Hippocampal formation (tissue), 2 donors: Measurements from ENCODE around the gene SLC22A8.
"Not testable (repeated sequence)": the region's sequence is repeated elsewhere in the genome, so short reads cannot be mapped to it uniquely, and the experiment has no call there.

ENCODE experiments used
- DNase-seq, 2 donors: peaks; one replicate each; lab custom pipeline; 2025; lab: John Stamatoyannopoulos, UW

SLC22A8 gene

DNA sequence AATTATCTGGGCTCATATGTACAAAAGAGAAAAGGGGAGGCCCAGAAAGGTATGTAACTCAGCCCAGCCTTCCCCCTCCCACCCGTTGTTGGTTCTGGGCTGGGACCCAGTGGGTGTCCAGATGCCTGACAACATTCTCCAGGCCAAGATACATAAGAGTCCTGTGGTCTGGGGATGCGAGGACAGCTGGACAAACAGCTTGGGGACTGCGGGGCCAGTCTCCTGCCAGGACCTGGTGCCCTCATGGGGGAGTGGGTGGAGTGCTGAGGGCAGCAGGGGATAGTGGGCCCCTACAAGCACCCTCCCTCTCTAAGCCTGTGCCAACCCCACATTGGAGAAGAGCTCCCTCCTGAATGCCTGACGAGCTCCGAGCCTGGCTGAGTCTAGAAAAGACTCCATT lies 27.4 kb downstream of the SLC22A8 start:
- DNase-seq = no peak

DNA sequence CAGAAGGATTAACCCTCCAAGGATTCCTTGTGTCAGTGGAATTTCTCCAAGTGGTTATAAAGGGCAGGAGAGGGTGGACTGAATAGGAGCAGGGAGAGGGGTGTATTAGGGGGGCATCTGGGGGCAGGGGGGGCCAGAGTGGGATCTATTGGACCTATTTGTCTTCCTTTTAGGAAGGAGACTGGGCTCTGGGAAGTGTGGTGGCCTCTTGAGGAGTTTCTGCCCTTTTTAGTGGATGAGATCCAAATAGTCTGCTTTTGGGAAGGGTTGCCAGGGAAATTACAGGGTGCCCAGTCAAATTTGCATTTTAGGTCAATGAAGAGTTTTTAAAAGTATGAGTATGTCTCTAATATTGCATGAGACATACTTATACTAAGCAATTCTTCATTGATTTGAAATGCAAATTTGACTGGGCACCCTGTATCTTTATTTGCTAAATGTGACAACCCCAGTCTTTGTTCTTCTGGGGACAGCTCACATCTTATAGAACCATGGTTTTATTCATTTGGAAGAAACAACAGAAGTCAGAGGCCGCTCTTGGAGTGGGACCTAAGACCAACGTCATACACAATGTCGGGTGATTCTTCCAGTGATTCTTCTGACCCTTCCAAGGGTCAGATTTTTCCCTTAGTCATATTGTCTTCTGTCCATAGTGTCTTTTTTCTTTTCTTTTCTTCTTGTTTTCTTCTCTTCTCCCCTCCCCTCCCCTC lies 30.4 kb downstream of the SLC22A8 start:
- no peak for DNase-seq

DNA sequence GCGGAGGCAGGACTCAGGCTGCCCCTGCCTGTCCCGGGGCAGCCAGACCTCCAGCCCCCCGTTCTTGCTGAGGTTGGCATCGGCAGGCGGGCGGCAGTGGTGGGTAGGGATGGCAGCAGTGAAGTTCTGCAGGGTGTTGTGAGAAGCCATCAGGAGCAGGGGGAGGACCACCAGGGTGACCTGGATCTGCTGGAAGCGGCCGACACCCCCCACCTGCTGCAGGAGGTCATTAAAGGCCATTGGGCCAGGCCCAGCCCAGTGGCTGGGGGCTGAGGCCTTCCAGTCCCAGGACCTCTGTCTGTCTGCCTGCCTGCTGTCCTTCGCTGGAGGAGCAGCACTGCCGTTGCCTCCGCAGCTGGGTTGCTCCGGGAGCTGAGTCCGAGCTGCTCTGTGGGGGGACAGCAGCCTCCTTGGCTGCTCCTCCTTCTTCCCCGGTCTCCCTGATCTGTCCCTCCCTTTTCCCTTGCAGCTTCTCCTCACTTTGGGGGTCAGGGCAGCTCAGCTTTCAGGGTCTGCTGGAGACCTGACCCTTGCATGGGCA lies 31.1 kb downstream of the SLC22A8 start, which contains the start of gene SLC22A6:
TSS of gene SLC22A6 (minus strand) at position 517 of the 541 bp plus-strand sequence. CDS start at position 240, 277 bp downstream.
- no peak for DNase-seq

DNA sequence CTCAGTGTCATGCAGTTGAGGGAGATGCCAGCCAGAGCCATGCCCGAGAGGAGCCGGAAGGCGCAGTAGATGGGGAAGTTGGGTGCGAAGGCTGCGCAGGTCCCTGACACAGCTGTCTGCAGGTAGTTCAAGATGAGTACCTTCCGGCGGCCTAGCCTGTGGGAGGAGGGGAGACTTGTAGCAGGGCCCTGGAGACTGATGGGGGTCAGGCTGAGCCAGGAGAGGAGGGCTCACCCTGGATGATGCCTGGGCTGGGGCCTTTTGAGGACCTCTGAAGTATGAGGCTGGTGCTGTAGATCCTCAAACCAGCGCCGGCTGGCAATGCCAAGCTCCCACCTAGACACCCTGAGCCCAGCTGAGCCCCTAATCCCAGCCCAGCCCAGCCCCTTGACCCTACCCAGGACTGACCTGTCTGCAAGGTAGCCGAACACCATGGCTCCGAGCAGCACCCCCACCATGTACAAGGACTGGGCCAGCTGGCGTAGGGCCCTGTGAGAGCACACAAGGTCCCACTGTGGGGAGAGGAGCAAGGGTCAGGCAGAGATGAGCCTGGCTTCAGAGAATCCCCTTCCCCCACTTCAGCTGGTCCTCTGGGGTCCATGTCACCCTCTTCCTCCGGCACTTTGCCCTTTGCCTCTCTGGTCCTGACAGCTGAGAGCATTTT lies 32.0 kb downstream of the SLC22A8 start:
- no peak for DNase-seq

DNA sequence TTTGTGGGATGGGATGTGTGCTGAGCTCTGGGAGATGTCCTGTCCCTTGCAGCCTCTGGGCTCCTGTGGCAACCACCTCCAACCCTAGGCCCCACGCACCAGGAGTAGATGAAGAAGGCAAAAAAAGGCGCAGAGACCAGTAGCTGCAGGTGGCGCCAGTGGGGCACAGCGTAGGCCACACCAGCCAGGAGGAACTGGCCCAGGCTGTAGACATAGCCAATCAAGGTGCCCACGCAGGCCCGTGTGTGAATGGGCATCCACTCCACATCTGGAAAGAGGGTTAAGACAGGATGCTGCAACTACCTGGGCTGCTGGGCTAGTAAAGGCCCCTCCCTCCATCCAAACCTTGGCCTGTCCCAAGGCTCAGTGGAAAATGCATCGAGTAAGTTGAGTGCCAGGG lies 33.9 kb downstream of the SLC22A8 start:
- DNase-seq = no peak

DNA sequence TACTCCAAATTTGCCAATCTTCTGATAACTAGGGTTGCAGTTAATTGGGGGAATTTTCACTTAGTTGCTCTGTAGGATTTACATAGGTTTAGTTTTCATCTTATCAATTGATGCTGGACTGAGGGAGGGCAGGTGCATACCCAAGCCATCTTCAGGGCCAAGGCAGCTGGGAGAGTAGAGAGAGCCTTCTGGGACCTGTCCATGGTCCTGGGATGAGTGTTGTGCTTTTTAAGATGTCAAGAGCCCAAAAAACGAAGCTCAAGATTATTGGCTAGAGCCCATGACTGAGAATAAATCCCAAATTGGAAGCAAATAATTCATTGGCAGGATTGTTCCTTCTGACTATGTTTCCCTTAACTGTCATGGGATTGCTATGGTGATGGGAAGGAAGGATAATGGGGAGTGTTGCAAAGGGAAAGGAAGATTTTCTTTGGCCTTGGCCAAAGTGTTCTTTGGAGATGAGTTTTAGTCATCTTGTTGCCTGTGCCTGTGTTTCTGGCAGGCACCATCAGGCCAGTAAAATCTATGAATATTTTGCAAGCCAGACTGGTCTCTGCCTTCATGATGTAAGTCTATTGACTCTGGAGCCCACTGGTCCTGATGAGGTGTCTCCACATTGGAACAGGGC lies 35.4 kb downstream of the SLC22A8 start:
- DNase-seq = no peak

DNA sequence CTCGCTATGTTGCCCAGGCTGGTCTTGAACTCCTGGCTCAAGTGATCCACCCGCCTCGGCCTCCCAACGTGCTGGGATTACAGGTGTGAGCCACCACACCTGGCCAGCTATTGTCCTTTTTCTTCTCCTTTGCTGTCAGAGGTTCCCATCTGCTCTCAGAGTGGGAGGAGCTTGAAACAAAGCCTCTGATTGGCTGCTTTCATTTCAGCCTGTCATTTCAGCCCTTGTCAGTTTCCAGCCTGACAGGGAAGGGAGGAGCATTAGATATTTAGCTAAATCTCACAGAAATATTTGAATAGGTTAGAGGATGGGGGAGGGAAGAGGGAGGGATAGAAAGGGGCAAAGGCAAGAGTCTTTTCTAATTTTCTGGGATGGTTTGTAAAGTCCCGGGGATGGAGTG lies 39.5 kb downstream of the SLC22A8 start:
- DNase-seq = no peak

DNA sequence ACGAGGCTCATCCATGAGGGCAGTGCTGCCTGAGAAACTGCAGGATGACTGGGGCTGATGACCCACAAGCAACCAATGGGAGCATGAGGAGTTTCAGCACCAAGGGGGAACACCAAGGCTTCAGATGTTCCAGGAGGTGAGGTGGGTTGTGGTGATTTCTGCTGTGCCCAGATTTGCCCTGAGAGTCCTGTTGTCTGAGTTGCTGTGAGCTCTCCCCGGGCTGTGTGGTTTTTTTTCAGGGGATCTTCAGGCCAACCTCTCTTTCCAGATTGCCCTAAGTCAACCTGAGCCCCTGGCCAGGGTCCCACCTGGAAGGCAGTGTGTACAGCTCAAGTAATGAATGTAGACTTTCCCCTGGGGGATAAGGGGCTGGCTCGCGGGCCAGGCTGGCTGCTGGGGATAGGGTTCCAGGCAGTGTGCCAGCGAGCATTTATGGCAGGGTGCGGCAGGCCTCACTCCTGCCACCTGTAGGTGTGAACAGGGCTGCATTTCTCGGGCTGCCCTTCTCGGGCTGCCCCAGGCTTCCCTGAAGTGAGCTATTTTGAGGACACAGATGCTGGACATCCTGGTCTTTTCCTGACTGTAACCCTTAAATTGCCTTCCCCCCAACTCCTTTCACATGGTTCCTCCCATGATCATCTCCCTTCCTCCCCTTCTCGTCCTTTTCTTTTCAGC lies 40.7 kb downstream of the SLC22A8 start:
- no peak for DNase-seq

DNA sequence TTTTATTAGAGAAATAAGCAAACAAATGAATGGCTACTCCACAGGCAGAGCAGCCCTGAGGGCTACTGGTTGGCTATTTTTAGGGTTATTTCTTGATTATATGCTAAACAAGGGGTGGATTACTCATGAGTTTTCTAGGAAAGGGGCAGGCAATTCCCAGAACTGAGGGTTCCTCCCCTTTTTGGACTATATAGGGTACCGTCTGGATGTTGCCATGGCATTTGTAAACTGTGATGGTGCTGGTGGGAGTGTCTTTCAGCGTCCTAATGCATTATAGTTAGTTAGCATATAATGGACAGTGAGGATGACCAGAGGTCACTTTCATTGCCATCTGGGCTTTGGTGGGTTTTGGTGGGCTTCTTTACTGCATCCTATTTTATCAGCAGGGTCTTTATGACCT lies 50.1 kb downstream of the SLC22A8 start:
- no peak for DNase-seq

DNA sequence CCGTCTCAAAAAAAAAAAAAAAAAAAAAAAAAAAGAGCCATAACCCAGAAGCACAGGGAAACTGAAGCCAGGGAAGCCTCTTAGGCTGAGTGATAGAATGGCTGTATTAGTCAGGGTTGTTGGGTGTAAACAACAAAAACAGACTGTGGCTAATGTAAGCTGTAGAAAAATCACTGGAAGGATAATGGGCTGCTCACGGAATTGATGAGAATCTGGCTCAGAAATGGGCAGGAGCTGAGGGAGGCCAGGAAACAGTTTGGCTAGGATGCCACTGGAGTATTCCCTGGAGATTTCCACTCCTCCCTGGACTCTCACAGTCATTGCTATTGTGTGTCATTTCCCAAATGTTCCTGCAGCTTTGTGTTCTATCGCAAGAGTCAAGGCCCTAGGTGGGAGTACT lies 53.2 kb downstream of the SLC22A8 start:
- DNase-seq = no peak

DNA sequence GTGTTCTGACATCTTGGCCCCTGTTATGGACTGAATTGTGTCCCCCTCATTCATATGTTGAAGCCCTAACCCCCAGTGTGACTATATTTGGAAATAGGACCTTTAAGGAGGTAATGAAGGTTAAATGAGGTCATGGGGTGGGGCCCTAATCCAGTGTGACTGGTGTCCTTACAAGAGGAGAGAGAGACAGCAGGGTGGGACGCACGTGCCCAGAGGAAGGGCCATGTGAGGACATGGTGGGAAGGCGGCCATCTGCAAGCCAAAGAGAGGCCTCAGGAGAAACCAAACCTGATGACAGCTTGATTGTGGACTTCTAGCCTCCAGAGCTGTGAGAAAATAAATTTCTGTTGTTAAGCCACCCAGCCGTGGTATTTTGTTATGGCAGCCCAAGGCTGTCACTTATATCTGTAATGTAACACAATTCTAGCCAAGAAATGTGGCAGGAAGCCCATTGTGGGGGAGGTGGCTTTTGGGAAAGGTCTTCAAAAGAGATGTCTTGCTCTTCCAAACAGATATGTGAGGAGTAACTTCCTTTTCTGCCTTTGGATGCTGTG lies 54.5 kb downstream of the SLC22A8 start:
- DNase-seq = no peak

DNA sequence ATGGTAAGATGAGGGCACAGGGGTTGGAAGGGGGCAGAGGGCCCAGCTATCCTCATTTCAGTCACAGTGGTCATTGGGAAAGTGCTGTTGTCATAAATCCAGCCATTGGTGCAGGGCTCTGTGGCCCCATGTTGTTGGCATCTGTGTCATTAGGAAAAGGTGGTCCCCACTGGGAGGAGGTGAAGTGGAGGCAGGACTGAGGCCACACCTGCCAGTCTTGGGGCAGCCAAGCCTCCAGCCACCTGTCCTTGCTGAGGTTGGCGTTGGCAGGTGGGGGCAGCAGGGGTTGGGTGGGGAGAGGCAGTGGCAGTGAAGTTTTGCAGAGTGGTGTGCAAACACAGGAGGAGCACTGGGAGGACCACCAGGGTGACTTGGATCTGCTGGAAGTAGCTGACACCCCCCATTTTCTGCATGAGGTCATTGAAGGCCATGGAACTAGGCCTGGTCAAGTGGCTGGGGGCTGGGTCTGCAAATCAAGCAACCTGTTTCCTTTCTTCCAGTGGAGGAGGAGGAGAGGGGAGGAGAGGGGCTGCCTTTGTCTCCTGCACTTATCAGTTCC lies 56.1 kb downstream of the SLC22A8 start:
- no peak for DNase-seq

DNA sequence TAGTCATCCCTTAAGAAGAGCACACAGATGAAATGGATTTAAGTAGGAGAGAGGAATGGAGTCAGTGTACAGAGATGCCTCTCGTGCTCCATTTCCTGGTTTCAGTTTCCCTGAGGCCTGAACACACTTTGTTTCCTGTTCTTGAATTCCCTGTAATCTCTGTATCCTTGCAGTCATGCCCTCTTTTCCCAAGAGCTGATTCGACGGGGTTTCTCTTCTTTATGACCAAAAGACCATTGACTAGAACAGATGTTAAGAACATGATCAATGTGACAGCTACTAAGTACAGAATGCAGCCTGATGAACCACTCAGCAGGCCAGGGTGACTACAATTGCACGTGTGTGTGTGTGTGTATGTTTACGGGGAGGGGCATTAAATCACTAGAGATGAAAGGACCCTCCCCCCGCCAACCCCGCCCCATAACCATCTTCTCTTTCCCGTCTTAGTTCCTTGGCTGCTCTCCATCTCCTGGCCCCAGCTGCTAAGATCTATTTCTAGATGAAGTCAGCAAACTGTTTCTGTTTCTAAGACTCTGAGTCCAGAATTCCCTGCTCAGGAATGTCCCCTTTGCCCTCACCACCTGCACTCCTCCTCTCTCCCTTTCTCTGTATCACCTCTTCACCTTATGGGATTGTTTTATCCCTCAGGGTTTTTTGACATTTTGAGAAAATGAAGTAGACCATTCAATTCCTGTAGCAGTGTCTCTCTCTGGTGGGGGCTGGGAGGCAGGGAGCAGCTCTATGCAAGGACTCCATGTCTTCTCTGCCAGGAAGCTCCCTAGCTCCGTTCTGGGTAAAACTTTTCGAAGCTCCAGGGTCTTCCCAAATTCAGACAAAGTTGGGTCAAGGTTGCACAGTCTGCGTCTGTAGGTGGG lies 56.9 kb downstream of the SLC22A8 start:
- no peak for DNase-seq

DNA sequence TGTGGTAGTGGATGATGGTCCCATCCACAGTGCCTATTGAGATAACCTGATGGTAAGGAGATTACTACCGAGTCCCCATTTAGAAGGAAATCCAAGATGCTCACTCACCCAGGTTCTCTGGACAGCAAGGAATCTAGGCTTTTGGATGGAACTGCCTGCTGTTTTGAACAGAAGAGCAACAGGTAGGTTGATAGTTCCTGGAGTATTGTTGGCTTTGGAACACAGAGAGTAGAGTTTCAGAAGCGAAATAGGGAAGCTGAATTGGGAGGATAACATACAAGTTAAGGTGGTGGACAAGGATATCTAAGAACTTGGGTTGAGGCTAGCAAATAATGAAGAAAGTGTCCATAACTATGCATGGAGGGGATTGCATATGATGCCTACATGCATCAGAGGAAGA lies 58.5 kb downstream of the SLC22A8 start:
- no peak for DNase-seq

DNA sequence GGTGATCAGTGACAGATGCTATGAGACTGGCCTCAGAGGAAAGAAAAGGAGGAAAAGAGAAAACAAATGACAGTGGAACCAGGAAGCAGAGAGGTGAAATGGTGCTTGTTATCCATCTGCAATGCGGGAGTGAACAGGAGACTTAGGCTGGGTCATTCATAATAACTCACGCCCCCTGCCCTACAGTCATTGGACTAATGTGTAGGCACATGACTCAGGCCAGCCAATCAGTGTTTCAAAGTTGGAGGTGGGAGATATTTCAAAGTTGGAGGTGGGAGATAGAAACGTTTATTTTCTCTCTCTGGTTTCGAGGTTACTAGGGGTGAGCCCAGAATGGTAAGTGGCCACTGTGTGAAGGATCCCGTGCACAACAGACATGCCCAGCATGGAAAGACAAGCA lies 61.2 kb downstream of the SLC22A8 start:
- no peak for DNase-seq

DNA sequence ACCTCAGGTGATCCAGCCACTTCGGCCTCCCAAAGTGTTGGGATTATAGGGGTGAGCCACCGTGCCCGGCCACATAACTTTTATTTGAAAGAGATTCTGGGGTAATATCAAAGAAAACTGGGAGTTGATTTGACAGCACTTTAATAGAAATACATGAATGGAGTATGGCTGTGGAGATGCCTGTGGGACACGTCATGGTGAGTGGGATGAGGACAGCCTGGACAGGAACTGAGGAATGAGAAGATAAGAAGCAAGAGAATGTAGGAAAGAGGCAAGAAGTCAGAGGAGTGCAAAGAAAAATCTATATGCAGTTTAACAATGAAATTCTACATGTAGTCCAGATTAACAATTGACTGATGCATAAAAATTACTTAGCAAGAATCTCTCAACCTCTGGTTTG lies 61.8 kb downstream of the SLC22A8 start:
- DNase-seq = no peak

DNA sequence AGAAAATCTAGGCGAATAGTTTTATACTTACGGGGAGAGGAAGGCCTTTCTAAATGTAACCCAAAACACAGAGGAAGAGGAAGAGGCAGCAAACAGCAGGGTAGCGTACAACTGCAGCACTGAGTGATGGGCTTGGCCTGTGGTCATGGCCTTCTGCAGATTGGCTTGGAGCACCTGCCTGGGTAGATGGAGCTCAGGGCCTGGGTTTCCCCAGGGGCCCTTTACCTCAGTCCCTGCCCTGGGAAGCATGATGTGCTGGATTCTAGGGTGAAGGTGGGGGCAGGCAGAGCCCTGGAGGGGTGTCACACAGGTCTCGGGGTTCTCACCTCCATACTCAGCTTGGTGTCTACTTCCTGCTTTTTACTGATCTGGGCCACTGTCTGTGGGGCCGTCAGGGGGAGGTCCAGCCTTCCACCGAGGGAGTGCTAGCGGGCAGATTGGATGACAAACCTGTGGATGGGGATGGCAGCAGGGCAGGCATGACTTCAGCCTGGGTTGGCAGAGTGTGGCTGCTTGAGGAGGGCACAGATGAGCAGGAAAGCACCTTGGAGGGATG lies 66.8 kb downstream of the SLC22A8 start:
- no peak for DNase-seq

DNA sequence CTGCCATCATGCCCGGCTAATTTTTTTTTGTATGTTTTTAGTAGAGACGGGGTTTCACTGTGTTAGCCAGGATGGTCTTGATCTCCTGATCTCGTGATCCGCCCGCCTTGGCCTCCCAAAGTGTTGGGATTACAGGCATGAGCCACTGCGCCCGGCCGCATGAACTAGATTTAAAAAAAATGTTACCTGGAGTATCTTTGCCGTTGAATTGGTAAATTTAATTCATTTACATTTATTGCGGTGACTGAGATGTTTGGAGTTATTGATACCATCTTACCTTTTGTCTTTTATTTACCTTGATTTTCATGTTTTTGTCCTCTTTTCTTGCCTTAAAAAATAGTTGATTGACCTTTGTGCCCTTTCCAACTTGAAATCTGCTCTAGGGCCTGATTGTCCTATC lies 70.1 kb downstream of the SLC22A8 start:
- not testable (repeated sequence) for DNase-seq
